HG03571 (cell line): ENCODE measurements around the gene EFCAB12.
A peak's percentile ranks its signal among the peaks of the same experiment; 100 is the strongest.
"Not testable (repeated sequence)": the region's sequence is repeated elsewhere in the genome, so short reads cannot be mapped to it uniquely, and the experiment has no call there.

Experiments
- ATAC-seq: cut with Tn5 transposase; IDR thresholded peaks from one replicate; pipeline ENCODE4 v1.9.1; 2021; ENCODE audit not compliant: unreplicated experiment

The EFCAB12 gene

GRCh38 chr3:129399145-129399894 lies 29.1 kb downstream of the EFCAB12 start:
- ATAC-seq: peak; percentile 75

GRCh38 chr3:129398803-129399144 lies 29.7 kb downstream of the EFCAB12 start:
- no peak for ATAC-seq

- ATAC-seq: not testable (repeated sequence)
Measured at GRCh38 chr3:129393760-129394564, 34.5 kb downstream of the EFCAB12 start.

- no peak for ATAC-seq
Measured at GRCh38 chr3:129393271-129393670, 35.2 kb downstream of the EFCAB12 start.

- ATAC-seq: not testable (repeated sequence)
Measured at GRCh38 chr3:129392106-129392887, 36.1 kb downstream of the EFCAB12 start.

GRCh38 chr3:129391583-129391982 lies 36.9 kb downstream of the EFCAB12 start:
- not testable (repeated sequence) for ATAC-seq

- ATAC-seq: no peak
Measured at GRCh38 chr3:129389572-129389937, 38.9 kb downstream of the EFCAB12 start.

GRCh38 chr3:129388791-129389571 lies 39.5 kb downstream of the EFCAB12 start:
- ATAC-seq: not testable (repeated sequence)

GRCh38 chr3:129387487-129387886 lies 40.9 kb downstream of the EFCAB12 start:
- no peak for ATAC-seq

GRCh38 chr3:129386984-129387383 lies 41.5 kb downstream of the EFCAB12 start:
- no peak for ATAC-seq

- not testable (repeated sequence) for ATAC-seq
Measured at GRCh38 chr3:129385507-129385906, 42.9 kb downstream of the EFCAB12 start.

- ATAC-seq: no peak
Measured at GRCh38 chr3:129384594-129385323, 43.7 kb downstream of the EFCAB12 start.

- ATAC-seq: not testable (repeated sequence)
Measured at GRCh38 chr3:129384103-129384502, 44.3 kb downstream of the EFCAB12 start.

GRCh38 chr3:129383292-129383860 lies 45.1 kb downstream of the EFCAB12 start:
- peak; percentile 83 for ATAC-seq

GRCh38 chr3:129382366-129382765 lies 46.1 kb downstream of the EFCAB12 start:
- ATAC-seq: no peak

- no peak for ATAC-seq
Measured at GRCh38 chr3:129379582-129380358, 48.7 kb downstream of the EFCAB12 start.

GRCh38 chr3:129378949-129379348 lies 49.5 kb downstream of the EFCAB12 start:
- ATAC-seq: no peak

- ATAC-seq: no peak
Measured at GRCh38 chr3:129377615-129378014, 50.8 kb downstream of the EFCAB12 start.

GRCh38 chr3:129375099-129375498 lies 53.3 kb downstream of the EFCAB12 start:
- no peak for ATAC-seq
